SU-DHL-6 (cell line): Measurements from ENCODE around the gene LAMA1.

Source experiments
- EZH2phosphoT487 ChIP-seq: fragments of 200-600 bp; sonication (generic), shearing (Covaris generic); conservative IDR thresholded peaks from 2 replicates; pipeline ENCODE4 v1.6.1; 2018; ENCODE audit warnings: mild to moderate bottlenecking, antibody characterized with exemption, low read length, moderate library complexity, mixed read lengths
- TF ChIP-seq, protein P1 (sequence below): fragments of 200-600 bp; sonication (generic); IDR thresholded peaks from one replicate; pipeline ENCODE4 v1.5.1; 2017; ENCODE audit warnings: antibody characterized with exemption, mild to moderate bottlenecking, low read length, moderate library complexity; ENCODE audit not compliant: insufficient read depth, poor library complexity, severe bottlenecking

DNA sequence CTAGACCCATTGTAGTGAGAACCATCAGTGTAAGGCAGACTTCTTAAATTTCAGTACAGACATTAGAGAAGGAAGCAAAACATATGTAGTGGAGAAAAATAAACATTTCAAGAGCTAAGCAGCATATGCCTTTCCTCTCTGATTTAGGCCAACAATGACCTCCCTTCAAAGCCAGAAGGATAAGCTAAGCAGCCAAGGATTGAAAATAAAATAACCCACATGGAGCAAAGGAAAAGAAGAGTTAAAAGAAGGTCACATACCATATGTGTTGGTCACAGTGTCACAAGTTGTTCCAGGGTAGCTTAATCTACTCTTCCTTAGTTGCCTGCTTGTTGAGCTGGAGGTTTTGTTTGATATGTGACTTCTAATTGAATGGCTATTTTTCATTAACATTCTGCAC lies 15.6 kb upstream of the LAMA1 start:
- TF ChIP-seq, protein P1, sequence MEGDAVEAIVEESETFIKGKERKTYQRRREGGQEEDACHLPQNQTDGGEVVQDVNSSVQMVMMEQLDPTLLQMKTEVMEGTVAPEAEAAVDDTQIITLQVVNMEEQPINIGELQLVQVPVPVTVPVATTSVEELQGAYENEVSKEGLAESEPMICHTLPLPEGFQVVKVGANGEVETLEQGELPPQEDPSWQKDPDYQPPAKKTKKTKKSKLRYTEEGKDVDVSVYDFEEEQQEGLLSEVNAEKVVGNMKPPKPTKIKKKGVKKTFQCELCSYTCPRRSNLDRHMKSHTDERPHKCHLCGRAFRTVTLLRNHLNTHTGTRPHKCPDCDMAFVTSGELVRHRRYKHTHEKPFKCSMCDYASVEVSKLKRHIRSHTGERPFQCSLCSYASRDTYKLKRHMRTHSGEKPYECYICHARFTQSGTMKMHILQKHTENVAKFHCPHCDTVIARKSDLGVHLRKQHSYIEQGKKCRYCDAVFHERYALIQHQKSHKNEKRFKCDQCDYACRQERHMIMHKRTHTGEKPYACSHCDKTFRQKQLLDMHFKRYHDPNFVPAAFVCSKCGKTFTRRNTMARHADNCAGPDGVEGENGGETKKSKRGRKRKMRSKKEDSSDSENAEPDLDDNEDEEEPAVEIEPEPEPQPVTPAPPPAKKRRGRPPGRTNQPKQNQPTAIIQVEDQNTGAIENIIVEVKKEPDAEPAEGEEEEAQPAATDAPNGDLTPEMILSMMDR, result no peak
- TF ChIP-seq EZH2phosphoT487, result no peak
